HG03196 (cell line): ENCODE data around the gene FRAS1.

Experiments used
- ATAC-seq: cut with Tn5 transposase; IDR thresholded peaks from one replicate; pipeline ENCODE4 v1.9.1; 2021; ENCODE audit not compliant: unreplicated experiment

The FRAS1 gene

DNA sequence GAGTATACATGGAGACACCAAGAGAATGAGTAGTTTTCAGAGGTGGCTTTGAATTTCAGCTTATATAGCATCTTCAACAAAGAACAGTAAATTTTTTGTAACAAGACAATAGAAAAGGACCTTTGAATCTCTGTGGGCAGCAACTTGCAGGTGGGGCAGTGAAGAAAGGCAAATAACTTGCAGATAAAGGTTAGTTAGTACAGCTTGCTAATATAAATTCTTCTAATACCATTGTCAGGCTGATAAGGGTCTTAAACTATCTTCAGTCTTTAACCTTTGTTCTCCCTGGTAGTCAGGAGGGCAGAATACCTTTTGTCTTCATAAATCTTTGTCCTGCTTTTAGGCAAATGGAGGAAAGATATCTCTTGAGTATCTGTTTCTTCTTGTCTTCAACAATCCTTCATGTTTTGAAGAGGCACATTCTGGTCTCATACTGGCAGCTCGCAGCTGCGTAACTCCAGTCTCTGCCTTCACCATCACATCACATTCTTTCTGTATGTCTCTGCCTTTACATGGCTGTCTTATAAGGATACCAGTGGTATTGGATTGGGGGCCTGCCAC, 510.5 kb downstream of the FRAS1 start:
- no peak for ATAC-seq

DNA sequence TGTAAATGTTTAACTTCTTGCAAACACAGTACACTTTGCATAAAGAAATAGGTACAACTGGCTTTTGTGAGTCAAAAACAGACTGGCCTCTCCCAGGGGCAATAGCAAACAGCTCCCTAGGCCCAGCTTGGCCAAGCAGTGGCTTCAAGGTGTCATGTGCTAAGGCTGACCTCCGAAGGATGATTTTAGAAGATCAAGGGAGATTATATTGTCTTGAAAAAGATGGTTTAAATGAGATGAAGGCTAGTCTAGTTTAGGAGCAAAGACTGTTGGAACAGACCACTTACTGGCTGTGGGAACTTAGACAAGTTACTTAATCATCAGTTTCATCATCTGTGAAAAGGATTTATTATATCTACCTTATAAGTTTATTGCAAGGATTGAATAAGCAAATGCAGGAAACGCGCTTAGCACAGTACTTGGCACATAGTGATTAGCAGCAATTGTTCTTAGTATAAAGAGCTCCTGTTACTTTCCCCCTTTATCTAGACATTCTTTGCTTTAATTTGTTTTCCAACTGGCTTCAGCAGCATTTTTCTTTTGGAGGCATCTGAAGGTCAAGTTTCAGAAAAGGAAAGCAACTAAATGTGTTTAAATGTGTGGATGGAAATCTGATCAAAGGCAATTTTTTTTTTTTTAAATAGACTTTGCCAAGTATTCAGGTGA, 511.6 kb downstream of the FRAS1 start:
- no peak for ATAC-seq

DNA sequence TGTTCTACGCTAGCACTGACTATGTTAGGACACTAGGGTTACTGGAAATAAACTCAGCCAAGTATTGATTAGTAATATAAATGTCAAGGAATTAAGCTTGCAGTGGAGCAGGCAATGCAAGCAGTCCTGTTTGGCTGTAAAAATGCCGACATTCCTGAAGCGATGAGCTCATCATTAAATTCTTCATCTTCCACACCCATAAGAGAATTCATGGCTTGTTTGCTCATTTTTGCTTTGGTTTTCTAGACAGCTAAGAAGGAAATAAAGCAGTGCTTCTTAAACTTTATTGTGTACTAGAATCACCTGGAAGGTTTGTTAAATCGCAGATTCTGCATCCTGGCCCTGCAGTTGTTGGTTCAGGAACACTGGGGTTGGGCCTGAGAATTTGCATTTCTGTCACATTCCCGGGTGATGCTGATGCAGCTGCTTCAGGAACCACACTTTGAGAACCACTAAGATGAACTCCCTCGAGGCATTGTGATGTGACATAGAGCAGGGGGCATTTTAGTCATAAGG, 512.2 kb downstream of the FRAS1 start:
- no peak for ATAC-seq

DNA sequence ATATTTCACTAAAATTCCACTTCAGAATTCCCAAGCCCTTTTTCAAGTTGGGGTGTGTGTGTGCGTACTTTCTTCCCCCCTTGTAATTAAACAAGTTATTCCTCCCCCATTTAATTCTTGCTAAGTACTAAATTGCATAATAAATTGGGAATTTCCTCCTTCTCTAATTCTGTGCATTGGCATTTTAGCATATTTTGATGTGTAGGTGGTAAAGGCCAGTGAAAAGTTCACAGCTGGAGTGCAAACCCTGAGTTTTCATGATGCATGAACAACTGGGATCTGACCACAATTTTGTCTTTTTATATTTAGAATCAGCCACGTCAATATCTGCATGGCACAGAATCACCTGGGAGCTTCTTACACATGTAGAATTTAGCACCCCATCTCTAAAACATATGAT, 513.0 kb downstream of the FRAS1 start:
- ATAC-seq = no peak

DNA sequence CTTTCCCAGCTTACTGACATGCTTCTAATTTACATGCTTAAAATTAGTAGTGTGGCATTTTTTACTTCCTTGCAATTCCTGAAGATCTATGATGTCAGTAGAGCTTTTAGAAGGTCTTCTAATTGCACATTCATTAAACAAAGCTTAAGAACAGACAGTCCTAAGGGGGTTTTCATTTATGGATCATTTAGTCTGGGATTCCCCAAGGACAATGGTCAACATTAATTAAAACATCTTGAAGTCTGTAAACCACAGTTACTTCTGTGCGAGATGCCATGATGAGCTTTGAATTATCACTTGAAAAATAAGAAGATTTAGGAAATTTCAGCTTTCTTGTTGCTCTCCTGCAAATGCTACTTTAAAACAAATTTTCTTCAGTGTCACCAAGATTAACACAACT, 514.7 kb downstream of the FRAS1 start:
- no peak for ATAC-seq

DNA sequence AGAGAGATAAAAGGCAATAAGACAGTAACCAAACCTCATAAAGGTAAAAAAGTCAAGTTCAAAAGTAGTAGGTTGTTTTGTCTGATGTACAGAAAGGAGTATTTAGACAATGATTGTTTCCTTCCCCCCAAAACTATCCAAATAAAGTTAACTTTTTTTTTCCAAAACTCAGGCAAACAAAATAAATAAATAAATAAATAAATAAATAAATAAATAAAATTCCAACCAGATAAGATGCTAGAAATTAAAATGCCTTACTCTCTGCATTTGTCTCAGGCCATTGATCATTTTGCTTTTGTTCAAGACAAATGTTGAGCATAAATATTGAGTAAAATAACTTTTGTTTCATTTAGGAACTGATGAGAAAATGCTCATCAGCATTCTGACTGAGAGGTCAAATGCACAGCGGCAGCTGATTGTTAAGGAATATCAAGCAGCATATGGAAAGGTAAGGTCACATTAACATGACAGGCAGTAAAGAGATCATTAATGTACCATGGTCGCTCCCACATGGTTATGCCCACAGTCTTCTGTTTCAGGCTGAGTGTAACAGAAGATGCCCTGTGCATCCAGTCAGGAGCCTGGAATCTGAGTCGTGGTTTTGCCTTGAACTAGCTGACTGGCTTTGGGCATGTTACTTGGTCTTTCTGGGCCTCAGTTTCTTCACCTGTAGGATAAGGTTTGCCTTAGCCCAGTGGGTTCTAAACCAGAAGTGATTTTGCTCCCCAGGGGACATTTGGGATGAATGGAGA, 521.7 kb downstream of the FRAS1 start:
- ATAC-seq = no peak

DNA sequence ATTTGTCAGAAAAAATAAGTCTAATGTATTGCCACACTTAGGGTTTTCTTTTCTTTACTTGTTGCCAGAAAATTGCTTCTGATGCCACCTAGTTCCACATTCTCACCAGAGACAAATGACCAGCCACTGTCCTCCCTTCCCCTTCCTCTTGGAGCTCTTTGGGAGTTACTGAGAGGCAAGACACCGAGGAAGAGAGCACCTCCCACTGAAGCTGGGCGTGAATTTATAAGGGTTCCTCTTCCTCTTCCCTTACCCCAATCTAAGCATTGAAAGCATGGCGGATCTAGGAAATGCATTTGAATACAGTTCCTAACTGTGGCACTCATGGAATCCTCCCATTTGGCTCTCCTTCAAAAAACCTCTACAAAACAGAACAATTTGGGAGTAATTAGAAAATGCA, 524.5 kb downstream of the FRAS1 start:
- ATAC-seq = no peak

DNA sequence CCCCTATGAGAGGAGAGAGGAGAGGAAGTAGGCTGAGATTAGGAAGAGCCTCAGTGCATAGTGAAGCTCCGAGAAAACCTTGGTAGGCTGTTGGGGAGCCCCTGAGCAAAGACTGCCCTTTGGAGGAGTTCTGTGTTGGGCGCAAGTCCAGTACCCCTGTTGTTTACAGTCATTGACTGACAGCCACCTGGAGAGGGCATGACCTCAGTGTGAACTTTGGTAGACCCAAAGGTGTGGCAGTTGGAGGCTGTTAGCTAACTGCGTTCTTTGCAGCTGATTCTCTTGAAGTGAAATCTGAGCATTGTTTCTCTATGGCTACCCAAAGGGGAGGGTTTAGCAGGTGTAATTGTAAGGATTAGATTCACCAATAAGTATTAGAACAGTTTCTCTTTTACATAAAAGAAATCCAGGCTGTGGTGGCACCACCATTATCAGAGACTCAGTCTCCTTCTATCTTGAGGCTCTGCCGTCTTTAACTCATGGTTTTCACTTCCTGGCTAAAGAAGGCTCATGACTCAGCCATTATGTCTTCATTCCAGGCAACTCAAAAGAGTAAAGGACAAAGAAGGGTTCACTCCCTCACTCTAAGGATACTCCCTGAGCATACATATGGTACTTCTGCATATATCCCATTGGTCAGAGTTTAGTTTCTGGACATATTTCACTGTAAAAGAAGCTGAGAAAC, 527.9 kb downstream of the FRAS1 start:
- no peak for ATAC-seq

DNA sequence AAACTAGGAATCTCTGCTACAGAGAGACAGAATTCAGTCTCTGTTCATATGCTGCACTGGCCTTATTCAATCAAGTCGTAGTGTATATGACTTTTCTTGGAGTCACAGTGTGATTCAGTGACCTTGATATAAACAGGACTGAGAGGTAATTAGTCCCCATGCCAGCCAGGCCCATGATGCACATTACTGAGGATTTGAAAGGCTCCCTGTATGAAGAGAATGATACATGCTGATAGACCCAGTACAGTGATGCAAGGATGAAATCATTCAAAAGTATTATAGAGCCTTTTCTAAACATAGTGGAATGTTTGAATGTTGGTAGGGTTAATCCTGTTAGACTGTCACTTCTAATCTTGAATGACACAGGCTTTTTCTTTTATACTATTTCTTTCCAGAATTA, 528.5 kb downstream of the FRAS1 start:
- ATAC-seq = no peak

DNA sequence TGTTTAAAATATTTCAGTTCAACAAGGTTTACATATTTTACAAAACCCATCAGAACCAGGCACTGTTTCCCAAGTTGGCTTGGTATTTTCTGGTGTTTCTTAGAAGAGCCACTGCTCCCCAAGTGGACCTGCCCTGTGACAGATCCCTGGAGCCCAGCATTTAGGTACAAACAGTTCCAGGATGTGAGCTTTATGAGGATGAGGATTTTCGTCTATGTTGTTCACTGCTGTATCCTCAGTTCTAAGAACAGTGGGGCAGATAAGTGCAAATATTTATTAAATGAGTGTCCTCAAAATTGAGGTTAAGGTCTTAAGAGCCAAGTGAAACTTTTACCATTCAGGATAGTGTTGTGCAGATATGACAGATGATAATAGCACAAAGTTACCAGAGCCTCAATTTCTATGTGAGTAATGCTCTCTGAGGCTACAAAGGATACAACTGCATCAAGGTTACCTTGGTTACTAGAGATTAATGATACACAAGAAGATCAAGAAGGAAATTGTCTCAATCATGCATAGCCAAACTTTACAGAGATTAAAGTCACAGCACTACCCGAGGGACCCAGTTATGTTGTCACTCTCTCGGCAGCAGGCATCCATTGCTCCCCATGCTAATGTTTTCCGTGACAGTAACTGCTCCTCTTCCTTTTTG, 531.9 kb downstream of the FRAS1 start:
- no peak for ATAC-seq

DNA sequence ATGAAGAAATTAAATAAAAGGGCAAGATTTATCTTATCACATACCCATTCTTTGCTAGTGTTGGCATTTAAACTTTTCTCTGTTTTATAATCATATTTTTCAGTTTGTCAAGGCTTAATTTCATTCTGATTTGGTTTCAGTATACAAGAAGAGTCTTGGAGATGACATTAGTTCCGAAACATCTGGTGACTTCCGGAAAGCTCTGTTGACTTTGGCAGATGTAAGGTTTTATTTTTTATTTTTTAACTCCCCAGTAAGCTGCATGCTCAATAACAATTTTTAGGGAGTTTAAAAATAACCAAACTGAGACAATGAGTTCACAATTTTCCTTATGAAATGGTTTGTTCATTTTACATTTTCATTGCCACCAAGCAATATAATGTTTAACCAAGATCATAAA, 534.3 kb downstream of the FRAS1 start:
- no peak for ATAC-seq

DNA sequence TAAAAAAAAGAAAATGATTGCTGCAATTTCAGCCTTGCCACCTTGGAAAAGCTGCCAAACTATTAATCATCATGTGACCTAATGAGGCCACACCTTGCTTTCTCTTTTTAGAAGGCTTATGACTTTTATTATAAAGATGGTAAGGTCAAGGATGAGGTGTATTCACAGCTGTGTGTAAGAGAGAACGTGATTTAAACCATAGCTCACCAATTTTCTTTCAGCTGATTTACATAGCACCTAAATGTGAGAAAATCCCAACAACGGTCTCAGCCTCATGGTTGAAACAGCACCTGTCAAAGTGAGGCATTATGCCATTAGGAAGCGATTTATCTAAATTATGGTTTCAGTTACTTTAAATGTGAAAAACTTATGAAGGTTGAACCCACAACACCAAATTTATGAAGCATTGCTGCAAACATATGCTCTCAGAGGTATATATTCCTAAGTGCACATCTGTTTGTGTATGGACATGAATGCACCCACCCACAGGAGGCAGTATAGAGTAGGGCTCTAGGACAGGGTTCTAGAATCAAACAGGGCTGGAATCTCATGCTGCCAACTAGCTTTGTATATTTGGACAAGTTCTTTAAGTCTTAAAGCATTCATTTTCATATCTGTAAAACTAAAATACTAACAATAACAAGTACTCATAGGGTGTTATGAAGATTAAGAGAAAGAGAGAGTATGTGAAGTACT, 535.1 kb downstream of the FRAS1 start:
- ATAC-seq = no peak
